Gastrocnemius medialis (tissue), 4 donors: ENCODE results near the gene FLNB. TPM values are rescaled to one million over a fixed set of nuclear protein-coding genes. Genes with fewer than 3 reads are reported as not detected.

Experiments
- ATAC-seq, 2 donors: fragments of 150-250 bp; one replicate each; pipeline ENCODE4 v1.9.1; 2016
- DNase-seq, 2 donors: peaks; one replicate each; pipeline ENCODE4 v3.0.0-alpha.2; 2019
- H3K27ac ChIP-seq, 4 donors: fragments of 200-600 bp; sonication (generic); 1 replicate in 1 of 4; 2 replicates in 3 of 4; pipeline ENCODE4 v1.5.1; 2016 to 2018; ENCODE audit warnings: mild to moderate bottlenecking in 2 of 4, moderate library complexity in 1 of 4
- H3K27me3 ChIP-seq, 3 donors: fragments of 200-600 bp; sonication (generic) in 2 of 3; 1 replicate in 1 of 3; 2 replicates in 2 of 3; pipeline versions ENCODE4 v1.5.1 to v1.6.0; 2016 to 2019; ENCODE audit warnings: mild to moderate bottlenecking in 1 of 3, moderate library complexity in 1 of 3
- H3K36me3 ChIP-seq, 2 donors: fragments of 200-600 bp; sonication (generic) in 1 of 2; one replicate each; pipeline ENCODE4 v1.5.1; 2017 to 2018
- H3K4me1 ChIP-seq, 2 donors: fragments of 200-600 bp; sonication (generic) in 1 of 2; one replicate each; pipeline ENCODE4 v1.5.1; 2016 to 2017; ENCODE audit warnings: mild to moderate bottlenecking in 2 of 2
- H3K4me3 ChIP-seq, 4 donors: fragments of 200-600 bp; sonication (generic) in 3 of 4; 1 replicate in 1 of 4; 2 replicates in 3 of 4; pipeline ENCODE4 v1.5.1; 2016 to 2019; ENCODE audit warnings: mild to moderate bottlenecking in 2 of 4
- H3K9me3 ChIP-seq, 3 donors: fragments of 200-600 bp; sonication (generic) in 2 of 3; 1 replicate in 1 of 3; 2 replicates in 2 of 3; pipeline ENCODE4 v1.5.1; 2016 to 2019
- POLR2A ChIP-seq, 2 donors: fragments of 450-650 bp; IDR thresholded peaks; one replicate each; pipeline ENCODE4 v1.6.1; 2017; ENCODE audit warnings: antibody characterized with exemption in 2 of 2, mild to moderate bottlenecking in 2 of 2, moderate library complexity in 2 of 2
- in situ Hi-C, 4 donors: fragments of 200-750 bp; cut with MboI; loops; one replicate each; pipeline versions ENCODE4 v1.15.0 to v1.8.0; 2017; ENCODE audit warnings: low sequenced_read_pairs in 4 of 4
- intact Hi-C: fragments of 100-400 bp; cut with DNase I; formaldehyde crosslinking; loops from one replicate; pipeline ENCODE4 v1.15.1; 2023; ENCODE audit warnings: low total_unique reads
- total RNA-seq, 4 donors: library from RNA; depleted of rRNA; stranded (reverse); fragments of >200 nt; gene quantifications; one replicate each; pipeline versions ENCODE4 v1.1.0 to v1.2.3, GENCODE V29; 2016
- TF ChIP-seq, protein P1 (sequence below), 5 experiments: fragments of 450-650 bp in 3 of 5; fragments of 200-600 bp in 2 of 5; sonication (generic) in 2 of 5; IDR thresholded peaks in 4 of 5; conservative IDR thresholded peaks in 1 of 5; 1 replicate in 4 of 5; 2 replicates in 1 of 5; pipeline ENCODE4 v1.5.1; 2016 to 2019; ENCODE audit warnings: antibody characterized with exemption in 5 of 5, mild to moderate bottlenecking in 3 of 5, moderate library complexity in 3 of 5

Gene FLNB
- total RNA-seq, 4 donors from 2014 or later, result 10.9 to 21.5 (median 12.0) TPM

DNA sequence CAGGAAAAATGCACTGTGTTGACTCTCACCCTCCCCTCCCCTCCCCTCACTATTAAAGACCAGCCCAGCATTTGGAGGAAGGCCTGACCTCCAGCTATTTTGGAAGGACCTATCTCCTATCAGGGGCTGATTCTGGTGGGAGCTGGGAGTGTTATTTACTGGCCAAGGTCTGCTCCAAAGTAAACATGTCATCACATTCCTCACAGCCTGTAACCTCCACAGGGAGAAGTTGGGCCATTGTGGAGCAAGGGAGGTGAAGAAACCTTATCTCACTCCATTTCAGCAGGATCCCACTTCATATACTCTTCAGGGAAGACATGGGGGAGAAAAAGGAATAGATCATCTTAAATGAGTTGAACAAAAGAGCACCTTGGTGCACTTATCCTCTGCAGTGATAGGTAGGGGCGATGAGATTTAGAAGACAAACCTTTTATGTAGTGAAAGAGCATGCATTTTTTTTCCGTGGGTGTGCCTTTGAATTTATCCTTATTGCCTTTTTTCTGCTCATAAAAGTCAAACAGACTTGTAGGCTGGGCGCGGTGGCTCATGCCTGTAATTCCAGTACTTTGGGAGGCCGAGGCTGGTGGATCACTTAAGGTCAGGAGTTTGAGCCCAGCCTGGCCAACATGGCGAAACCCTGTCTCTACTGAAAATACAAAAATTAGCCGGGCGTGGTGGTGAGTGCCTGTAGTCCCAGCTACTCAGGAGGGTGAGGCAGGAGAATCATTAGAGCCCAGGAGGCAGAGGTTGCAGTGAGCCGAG is 15.6 kb upstream of the FLNB start:
- no peaks in the 10 kb centered on the region for H3K4me1 ChIP-seq
- intact Hi-C loops (no loop called here), in situ Hi-C loops (no loop called here)
- H3K4me3 ChIP-seq, result no peak overlapping the region
- no peaks in the 10 kb centered on the region for H3K36me3 ChIP-seq
- H3K27me3 ChIP-seq, result no peaks in the 10 kb centered on the region
- no peaks in the 10 kb centered on the region for H3K9me3 ChIP-seq
- H3K27ac ChIP-seq, result no peak overlapping the region
- ATAC-seq, result no peak
- TF ChIP-seq, protein P1, sequence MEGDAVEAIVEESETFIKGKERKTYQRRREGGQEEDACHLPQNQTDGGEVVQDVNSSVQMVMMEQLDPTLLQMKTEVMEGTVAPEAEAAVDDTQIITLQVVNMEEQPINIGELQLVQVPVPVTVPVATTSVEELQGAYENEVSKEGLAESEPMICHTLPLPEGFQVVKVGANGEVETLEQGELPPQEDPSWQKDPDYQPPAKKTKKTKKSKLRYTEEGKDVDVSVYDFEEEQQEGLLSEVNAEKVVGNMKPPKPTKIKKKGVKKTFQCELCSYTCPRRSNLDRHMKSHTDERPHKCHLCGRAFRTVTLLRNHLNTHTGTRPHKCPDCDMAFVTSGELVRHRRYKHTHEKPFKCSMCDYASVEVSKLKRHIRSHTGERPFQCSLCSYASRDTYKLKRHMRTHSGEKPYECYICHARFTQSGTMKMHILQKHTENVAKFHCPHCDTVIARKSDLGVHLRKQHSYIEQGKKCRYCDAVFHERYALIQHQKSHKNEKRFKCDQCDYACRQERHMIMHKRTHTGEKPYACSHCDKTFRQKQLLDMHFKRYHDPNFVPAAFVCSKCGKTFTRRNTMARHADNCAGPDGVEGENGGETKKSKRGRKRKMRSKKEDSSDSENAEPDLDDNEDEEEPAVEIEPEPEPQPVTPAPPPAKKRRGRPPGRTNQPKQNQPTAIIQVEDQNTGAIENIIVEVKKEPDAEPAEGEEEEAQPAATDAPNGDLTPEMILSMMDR (IDR thresholded peaks at IDR 0.05 in 4 of 5, conservative IDR thresholded peaks at IDR 0.05 in 1 of 5), result no peak
- TF ChIP-seq POLR2A (IDR thresholded peaks at IDR 0.05), result no peak
- DNase-seq, result no peak

DNA sequence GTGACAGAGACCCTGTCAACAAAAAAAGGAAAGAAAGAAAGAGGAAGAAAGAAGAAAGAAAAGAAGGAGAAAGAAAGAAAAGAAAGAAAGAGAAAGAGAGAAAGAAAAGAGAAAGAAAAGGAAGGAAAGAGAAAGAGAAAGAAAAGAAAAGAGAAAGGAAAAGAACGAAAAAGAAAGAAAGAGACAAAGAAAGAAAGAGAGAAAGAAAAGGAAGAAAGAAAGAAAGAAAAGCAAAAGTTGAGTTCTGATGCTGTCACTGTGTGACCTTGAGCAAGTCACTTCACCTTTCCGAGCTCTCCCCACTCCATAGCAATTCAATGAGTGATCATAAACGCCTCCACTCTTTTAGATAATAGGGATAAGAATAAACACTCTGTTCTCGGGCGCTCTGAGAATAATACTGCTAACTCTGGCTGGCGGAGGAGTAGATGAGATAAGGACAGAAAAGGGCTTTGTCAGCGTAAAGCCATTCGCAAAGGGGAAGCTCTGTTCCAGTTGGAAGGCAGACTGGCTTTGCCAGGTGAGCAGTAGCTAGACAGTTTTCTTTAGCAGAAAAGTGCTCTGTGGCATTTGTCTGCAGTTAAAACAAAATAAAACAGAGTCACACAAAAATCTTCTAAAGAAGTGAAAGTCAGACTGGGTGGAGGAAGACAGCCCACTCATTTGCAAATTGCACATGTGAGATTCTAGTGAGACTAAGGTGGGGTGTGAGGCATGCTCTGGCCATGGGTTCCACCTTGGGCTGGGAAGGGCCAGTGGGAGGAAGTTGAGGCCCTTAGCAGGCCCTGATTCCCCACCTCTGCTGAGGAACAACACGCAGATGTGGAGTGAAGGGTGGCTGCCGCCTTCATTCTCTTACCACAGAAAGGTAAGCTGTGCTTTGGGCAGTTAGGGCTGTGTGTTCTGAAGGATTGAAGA is 9.6 kb upstream of the FLNB start:
- intact Hi-C loops, result no loop called here
- no peak for ATAC-seq
- in situ Hi-C loops, result no loop called here
- TF ChIP-seq POLR2A (IDR thresholded peaks at IDR 0.05), result no peak
- TF ChIP-seq, protein P1 (IDR thresholded peaks at IDR 0.05 in 4 of 5, conservative IDR thresholded peaks at IDR 0.05 in 1 of 5), result no peak
- Histone ChIP-seq H3K9me3 (no peaks in the 10 kb centered on the region), H3K36me3 (no peaks in the 10 kb centered on the region), H3K4me1 (no peaks in the 10 kb centered on the region), H3K4me3 (no peak overlapping the region), H3K27me3 (no peaks in the 10 kb centered on the region), H3K27ac (no peak overlapping the region)
- DNase-seq, result no peak

DNA sequence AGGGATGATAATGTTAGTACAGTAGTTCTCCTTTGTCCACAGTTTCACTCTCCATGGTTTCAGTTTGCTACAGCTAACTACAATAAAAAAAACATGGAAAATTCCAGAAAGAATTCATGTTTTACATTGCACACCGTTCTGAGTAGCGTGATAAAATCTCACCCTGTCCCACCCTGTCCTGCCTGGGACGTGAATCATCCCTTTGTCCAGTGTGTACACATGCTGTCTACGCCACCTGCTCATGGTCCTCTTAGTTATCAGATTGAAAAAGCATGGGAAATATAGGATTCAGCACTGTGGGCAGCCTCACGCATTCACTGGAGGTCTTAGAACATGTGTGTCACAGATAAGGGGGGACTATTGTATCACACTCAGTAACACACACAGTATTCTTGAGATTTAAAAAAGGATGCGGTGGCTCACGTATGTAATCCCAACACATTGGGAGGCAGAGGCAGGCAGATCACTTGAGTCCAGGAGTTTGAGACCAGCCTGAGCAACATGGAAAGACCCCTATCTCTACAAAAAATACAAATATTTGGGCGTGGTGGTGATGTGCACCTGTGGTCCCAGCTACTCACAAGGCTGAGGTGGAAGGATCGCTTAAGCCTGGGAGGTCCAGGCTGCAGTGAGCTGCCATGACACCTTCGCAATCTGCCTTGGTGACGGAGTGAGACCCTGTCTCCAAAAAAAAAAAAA is 8.7 kb upstream of the FLNB start:
- Histone ChIP-seq H3K27ac (no peak overlapping the region), H3K4me1 (no peaks in the 10 kb centered on the region), H3K36me3 (no peaks in the 10 kb centered on the region), H3K27me3 (no peaks in the 10 kb centered on the region), H3K4me3 (no peak overlapping the region), H3K9me3 (no peaks in the 10 kb centered on the region)
- intact Hi-C loops, result no loop called here
- ATAC-seq (no peak), DNase-seq (no peak)
- in situ Hi-C loops, result no loop called here
- TF ChIP-seq, protein P1 (IDR thresholded peaks at IDR 0.05 in 4 of 5, conservative IDR thresholded peaks at IDR 0.05 in 1 of 5), result no peak
- no peak for TF ChIP-seq POLR2A (IDR thresholded peaks at IDR 0.05)

DNA sequence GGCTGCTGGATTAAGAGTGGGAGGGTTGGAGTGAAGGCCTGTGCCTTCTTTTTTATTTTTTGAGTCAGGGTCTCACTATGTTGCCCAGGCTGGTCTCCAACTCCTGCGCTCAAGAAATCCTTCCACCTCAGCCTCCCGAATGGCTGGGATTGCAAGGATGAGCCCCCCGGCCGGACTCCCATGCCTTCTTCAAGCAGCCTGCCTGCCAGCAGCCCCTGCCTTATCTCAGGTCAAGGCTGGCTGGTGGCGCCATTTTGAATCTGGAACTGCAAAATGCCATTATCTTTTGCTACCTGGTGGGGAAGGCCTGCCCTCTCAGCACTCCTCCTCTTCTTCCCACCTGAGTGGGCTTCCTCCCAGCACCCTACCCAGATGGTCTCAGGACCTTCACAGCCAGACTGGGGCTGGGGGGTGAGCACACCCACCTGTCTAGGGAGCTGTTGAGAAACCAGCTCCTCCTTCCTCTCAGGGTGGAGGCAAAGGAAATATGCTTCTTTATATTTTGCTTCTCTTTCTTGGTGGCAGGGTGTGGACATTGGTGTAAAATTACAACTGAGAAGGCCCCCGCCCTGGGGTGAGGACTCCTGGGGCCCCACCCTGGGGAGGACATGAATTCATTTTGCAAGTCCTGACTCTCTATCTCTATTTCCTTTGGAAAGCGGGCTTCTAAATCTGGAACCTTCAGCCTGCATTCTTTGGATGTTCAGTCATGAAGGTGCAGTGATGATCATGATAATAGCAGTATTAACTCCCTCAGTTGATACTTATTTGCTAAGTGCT is 7.7 kb upstream of the FLNB start:
- in situ Hi-C loops (no loop called here), intact Hi-C loops (no loop called here)
- no peaks in the 10 kb centered on the region for H3K9me3 ChIP-seq
- H3K36me3 ChIP-seq, result no peaks in the 10 kb centered on the region
- H3K27ac ChIP-seq, result no peak overlapping the region
- H3K4me1 ChIP-seq, result no peaks in the 10 kb centered on the region
- no peak overlapping the region for H3K4me3 ChIP-seq
- DNase-seq (no peak), ATAC-seq (no peak)
- TF ChIP-seq, protein P1 (IDR thresholded peaks at IDR 0.05 in 4 of 5, conservative IDR thresholded peaks at IDR 0.05 in 1 of 5), result no peak
- no peak for TF ChIP-seq POLR2A (IDR thresholded peaks at IDR 0.05)
- H3K27me3 ChIP-seq, result no peaks in the 10 kb centered on the region
